ENCODE results near the gene AKAP6. TPM values are rescaled to one million over a fixed set of nuclear protein-coding genes. Genes with fewer than 3 reads are reported as not detected.

AKAP6 gene
- total and polyA plus RNA-seq, 2 of the 8 experiments (the other 6 are each of a cell fraction or from before 2014, with no cell fraction given): 0.09 to 0.89 TPM

DNA sequence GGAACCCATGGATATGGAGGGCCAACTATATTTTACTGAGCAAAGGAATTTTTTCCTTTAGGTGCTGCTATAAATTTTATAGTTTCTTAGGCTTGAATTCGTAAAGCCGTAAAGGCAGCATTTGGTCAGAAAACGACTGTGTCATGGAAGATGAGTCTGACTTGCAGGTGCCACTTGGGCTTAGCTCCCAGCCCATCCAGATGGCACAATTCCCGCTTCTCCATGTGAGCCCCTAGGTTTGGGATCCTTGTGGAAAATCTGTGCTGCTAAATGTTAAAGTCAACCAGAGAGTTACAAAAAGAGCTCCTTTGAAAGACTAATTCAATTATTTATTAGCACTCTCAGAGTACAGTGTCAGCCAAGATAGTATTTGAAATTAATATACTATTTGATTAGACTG lies 489.5 kb downstream of the AKAP6 start:
- no peak overlapping the region for H3K4me3 ChIP-seq (ENCODE audit: extremely low read depth in 1 of 4, insufficient read depth in 2 of 4, low read depth in 3 of 4, low read length in 4 of 4)
- H4K5ac ChIP-seq (ENCODE audit: insufficient read length, low read depth, low read length): no peak overlapping the region
- H2AFZ ChIP-seq (ENCODE audit: low read length): no peak overlapping the region
- no peak overlapping the region for H2BK15ac ChIP-seq (ENCODE audit: low read length)
- H3K14ac ChIP-seq (ENCODE audit: insufficient read length): no peak overlapping the region
- peaks cover 0 to 1% (median 0%) of the 10 kb centered on the region in 4 experiments; a peak in 1 of 7 replicates for H3K27me3 ChIP-seq (replicated peaks in 1 of 4; ENCODE audit: control insufficient read depth in 3 of 4, extremely low read depth in 1 of 4, insufficient read depth in 3 of 4, low read length in 3 of 4)
- no peaks in the 10 kb centered on the region for H3K9me3 ChIP-seq (ENCODE audit: insufficient read depth in 2 of 2, low read depth in 1 of 2, low read length in 1 of 2)
- no peak overlapping the region for H4K91ac ChIP-seq (replicated peaks; ENCODE audit: insufficient read length, low read length)
- peaks cover 0 to 5% (median 0%) of the 10 kb centered on the region in 4 experiments; a peak in 1 of 7 replicates for H3K4me1 ChIP-seq (replicated peaks in 1 of 4; ENCODE audit: control insufficient read depth in 3 of 4, insufficient read depth in 4 of 4, low read length in 3 of 4)
- H4K8ac ChIP-seq (ENCODE audit: extremely low read depth, insufficient read depth, low read length): no peak overlapping the region
- no peak for FAIRE-seq
- DNase-seq (ENCODE audit: low read depth in 1 of 2, low spot score in 2 of 2): no peak
- H2BK5ac ChIP-seq (ENCODE audit: low read depth, low read length): no peak overlapping the region
- no peak overlapping the region for H2BK12ac ChIP-seq (ENCODE audit: low read depth, low read length)
- H3K23me2 ChIP-seq (ENCODE audit: low read depth, low read length): no peaks in the 10 kb centered on the region
- no peak overlapping the region for H3K4me2 ChIP-seq (ENCODE audit: insufficient read depth in 1 of 2, low read depth in 2 of 2, low read length in 2 of 2)
- no peak overlapping the region for H2AK5ac ChIP-seq (ENCODE audit: low read depth, low read length)
- ChIA-PET CTCF (ENCODE audit: partially characterized antibody) (no interaction called here), POLR2A (ENCODE audit: partially characterized antibody) (interaction anchor here (1.0 kb wide), 1 partner anchor 12 kb away, joined by 3 read pairs; no protein-coding TSS in a partner anchor)
- H3K79me2 ChIP-seq (ENCODE audit: control insufficient read depth in 1 of 2, insufficient read depth in 2 of 2, low read length in 2 of 2): no peaks in the 10 kb centered on the region
- H2BK120ac ChIP-seq (replicated peaks; ENCODE audit: low read depth, low read length): no peak overlapping the region
- 91% methylated on average over 4 of the region's 4 CpGs; no CpG with 5 or more reads in 1 of the 2 experiments for WGBS, 2 experiments (ENCODE audit: extremely low coverage in 1 of 2, insufficient coverage in 1 of 2, insufficient read length in 1 of 2, insufficient replicate concordance in 2 of 2, low coverage in 1 of 2, low lambda C conversion rate in 2 of 2, missing lambda C conversion rate in 1 of 2)
- H3K79me1 ChIP-seq (ENCODE audit: low read depth, low read length): no peaks in the 10 kb centered on the region
- H4K20me1 ChIP-seq (replicated peaks in 1 of 2; ENCODE audit: control insufficient read depth in 1 of 2, insufficient read depth in 2 of 2, low read length in 2 of 2): no peaks in the 10 kb centered on the region
- no peaks in the 10 kb centered on the region for H3K36me3 ChIP-seq (ENCODE audit: control insufficient read depth in 2 of 4, insufficient read depth in 4 of 4, low read length in 3 of 4)
- no peak overlapping the region for H3K56ac ChIP-seq (replicated peaks; ENCODE audit: insufficient read length, low read depth, low read length)
- no peak overlapping the region for H3K18ac ChIP-seq (ENCODE audit: extremely low read depth, low read length)
- no peak overlapping the region for H3K23ac ChIP-seq (ENCODE audit: insufficient read length)
- H3K9ac ChIP-seq (replicated peaks in 1 of 4; ENCODE audit: extremely low read depth in 1 of 4, low read depth in 3 of 4, low read length in 3 of 4): no peak overlapping the region
- H3K27ac ChIP-seq (ENCODE audit: low read depth, low read length): no peak overlapping the region
- no peak overlapping the region for H2BK20ac ChIP-seq (ENCODE audit: low read length)
- TF ChIP-seq EP300 (IDR thresholded peaks at IDR 0.05; ENCODE audit: borderline replicate concordance in 1 of 2, low read depth in 2 of 2, low read length in 2 of 2) (no peak), RXRA (IDR thresholded peaks at IDR 0.05; ENCODE audit: insufficient read depth, low read depth, low read length) (no peak), CEBPB (IDR thresholded peaks at IDR 0.05; ENCODE audit: low read depth, low read length) (no peak), GABPA (IDR thresholded peaks at IDR 0.05; ENCODE audit: borderline replicate concordance, insufficient read depth, low read length) (no peak), CREB1 (IDR thresholded peaks at IDR 0.05) (no peak), SP1 (IDR thresholded peaks at IDR 0.05; ENCODE audit: low read depth, low read length) (no peak), SUZ12 (IDR thresholded peaks at IDR 0.05; ENCODE audit: low read length) (no peak), CBX8 (IDR thresholded peaks at IDR 0.05; ENCODE audit: borderline replicate concordance, low read depth, low read length) (no peak), KDM1A (IDR thresholded peaks at IDR 0.05; ENCODE audit: borderline replicate concordance, low read length) (no peak), EGR1 (IDR thresholded peaks at IDR 0.05; ENCODE audit: borderline replicate concordance, low read depth, low read length) (no peak), NANOG (IDR thresholded peaks at IDR 0.05; ENCODE audit: insufficient read depth, low read depth, low read length, poor library complexity, severe bottlenecking) (no peak)
- TF ChIP-seq, protein P1, sequence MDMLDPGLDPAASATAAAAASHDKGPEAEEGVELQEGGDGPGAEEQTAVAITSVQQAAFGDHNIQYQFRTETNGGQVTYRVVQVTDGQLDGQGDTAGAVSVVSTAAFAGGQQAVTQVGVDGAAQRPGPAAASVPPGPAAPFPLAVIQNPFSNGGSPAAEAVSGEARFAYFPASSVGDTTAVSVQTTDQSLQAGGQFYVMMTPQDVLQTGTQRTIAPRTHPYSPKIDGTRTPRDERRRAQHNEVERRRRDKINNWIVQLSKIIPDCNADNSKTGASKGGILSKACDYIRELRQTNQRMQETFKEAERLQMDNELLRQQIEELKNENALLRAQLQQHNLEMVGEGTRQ (IDR thresholded peaks at IDR 0.05; ENCODE audit: low read length): no peak
- no peak overlapping the region for H3K4ac ChIP-seq (replicated peaks; ENCODE audit: insufficient read length, low read depth, low read length)
